ENCODE measurements around the gene NRG4.
"Not testable (repeated sequence)": the region's sequence is repeated elsewhere in the genome, so short reads cannot be mapped to it uniquely, and the experiment has no call there.

Gene NRG4

DNA sequence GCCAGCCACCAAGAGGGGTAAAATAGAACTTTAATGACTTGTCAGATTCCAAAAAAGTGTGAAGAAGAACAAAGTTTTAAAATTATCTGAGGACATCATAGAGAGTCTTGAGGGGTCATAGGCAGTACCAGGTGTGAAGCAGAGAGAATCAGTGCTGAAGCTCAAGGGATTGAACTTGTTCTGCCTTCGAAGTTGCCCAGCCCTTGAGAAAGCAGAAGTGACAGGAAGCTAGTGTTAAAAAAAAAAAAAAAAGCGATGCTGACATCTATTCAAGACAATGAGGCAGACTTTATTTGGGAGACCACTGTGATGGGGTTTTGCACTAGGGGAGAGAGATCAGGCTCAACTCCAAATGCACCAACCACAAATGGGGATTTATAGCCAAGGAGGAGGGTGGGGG lies 86.8 kb downstream of the NRG4 start:
- no peak for DNase-seq

- no peak for DNase-seq
Observed at GRCh38 chr15:75924576-75924975, 87.6 kb downstream of the NRG4 start.

DNA sequence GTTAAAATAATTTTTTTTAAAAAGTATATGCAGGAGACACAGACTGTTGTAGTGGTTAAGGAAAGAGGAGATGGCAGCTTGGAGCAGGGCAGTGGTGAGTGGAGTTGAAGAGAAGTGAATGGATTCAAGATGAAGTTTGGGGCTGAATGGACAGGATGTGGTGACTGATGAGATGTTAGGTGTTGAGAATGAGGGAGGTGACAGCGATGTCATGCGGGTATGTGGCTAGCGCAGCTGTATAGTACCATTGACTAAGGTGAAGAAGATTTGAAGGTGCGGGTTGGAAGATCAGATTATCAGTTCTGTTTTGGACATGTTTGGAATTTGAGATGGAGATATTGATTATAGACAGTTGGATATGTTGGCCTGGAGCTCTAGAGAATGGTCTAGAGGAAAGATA lies 88.5 kb downstream of the NRG4 start:
- no peak for DNase-seq

- peak; percentile 13 for DNase-seq
Observed at GRCh38 chr15:75921732-75922703, 90.2 kb downstream of the NRG4 start.

- DNase-seq = no peak
Observed at GRCh38 chr15:75920079-75920478, 92.1 kb downstream of the NRG4 start.

GRCh38 chr15:75918135-75918534 lies 94.1 kb downstream of the NRG4 start:
- no peak for DNase-seq

GRCh38 chr15:75916978-75917377 lies 95.2 kb downstream of the NRG4 start:
- DNase-seq = no peak

DNA sequence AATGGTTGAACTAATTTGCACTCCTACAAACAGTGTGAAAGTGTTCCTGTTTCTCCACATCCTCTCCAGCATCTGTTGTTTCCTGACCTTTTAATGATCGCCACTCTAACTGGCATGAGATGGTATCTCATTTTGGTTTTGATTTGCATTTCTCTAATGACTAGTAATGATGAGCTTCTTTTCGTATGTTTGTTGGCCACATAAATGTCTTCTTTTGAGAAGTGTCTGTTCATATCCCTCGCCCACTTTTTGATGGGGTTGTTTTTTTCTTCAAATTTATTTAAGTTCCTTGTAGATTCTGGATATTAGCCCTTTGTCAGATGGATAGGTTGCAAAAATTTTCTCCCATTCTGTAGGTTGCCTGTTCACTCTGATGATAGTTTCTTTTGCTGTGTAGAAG lies 101.9 kb downstream of the NRG4 start:
- DNase-seq = not testable (repeated sequence)

DNA sequence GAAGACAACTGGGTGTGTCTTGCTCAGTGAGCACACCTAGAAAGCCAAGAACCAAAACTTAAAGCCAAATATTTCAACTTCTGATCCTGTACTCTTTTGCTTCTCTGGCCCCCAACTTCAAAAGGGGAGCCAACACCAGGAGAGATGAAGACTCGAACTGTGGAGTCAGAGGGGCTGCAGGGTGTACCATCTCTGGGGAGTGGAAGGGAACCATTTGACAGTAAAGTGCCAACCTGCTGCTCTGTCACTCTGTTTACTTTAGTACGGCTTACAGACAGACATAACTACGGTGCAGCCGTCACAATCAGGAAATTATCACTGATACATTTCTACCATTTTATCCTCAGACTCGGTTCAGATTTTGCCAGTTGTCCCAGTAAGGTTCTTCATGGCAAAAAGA lies 107.0 kb downstream of the NRG4 start:
- no peak for DNase-seq

DNA sequence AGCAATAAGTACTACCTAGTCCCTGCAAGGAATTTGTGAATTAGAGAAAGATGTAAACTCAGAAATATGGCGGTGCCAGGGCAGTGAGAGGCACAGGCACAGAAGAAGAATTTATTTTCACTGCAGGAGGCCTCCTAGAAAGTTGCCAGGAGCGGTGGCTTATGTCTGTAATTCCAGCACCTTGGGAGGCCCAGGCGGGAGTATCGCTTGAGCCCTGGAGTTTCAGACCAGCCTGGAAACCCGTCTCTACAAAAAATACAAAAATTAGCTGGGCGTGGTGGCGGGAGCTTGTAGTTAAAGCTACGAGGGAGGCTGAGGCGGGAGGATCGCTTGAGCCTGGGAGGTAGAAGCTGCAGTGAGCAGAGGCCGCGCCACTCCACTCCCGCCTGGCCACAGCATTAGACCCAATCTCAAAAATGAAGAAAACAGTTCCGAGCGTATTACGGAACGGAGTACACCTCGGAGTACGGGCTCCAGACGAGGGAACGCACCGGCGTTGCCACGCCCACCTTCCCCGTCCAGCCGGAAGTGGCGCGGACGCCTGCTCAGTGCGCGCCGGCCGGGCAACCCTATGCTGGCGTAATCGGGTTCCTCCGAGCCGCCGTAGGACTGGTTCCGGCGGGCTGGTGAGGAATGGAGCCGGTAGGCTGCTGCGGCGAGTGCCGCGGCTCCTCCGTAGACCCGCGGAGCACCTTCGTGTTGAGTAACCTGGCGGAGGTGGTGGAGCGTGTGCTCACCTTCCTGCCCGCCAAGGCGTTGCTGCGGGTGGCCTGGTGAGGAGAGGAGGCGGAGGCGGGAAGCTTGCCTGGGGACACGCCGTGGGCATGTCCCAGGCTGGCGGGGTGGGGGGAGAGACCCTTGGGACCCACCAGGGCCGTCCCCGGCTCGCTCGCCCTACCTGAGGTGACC lies 108.6 kb downstream of the NRG4 start, which contains the start of gene FBXO22:
TSS of gene FBXO22 (plus strand) at position 548 of the 909 bp plus-strand sequence. CDS start at position 634, 86 bp downstream.
- DNase-seq = peak; percentile 85

DNA sequence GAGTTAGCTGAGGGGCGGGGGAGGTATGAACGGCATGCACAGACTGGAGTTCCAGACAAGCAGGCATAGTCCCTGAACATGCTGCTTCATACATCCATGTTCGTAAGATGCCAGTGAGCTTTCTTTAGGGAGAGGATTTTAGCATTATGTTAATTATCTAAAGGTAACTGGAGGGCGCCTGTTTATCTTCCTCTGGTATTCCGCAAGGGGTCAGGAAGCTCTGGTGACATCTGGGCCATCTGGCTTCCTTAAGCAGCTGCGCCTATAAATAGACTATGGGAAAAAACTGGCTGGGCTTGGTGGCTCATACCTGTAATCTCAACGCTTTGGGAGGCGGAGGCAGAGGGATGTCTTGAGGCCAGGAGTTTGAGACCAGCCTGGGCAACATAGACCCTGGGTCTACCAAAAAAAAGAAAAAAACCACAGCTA lies 110.1 kb downstream of the NRG4 start:
- DNase-seq = no peak

- no peak for DNase-seq
Observed at GRCh38 chr15:75900577-75900976, 111.6 kb downstream of the NRG4 start.

DNA sequence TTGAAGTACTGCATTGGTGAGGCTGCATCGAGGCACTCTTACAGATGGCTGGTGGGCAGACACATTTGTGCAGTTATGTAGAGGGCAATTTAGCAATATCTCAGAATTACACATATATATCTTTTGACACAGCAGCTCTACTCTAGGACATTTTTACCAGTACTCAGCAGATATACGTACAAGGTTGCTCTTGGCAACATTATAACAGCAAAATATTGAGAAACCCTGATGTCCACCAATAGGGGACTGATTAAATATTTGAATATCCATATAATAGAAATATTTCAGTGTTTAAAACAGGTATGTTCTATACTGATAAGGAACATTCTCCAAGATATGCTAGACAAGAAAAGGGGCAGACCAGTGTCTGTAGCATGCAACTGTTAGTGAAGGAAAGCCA lies 116.5 kb downstream of the NRG4 start:
- DNase-seq = no peak

- no peak for DNase-seq
Observed at GRCh38 chr15:75891895-75892294, 120.3 kb downstream of the NRG4 start.
